Measurements from ENCODE around the gene CNTN5. TPM values are rescaled to one million over a fixed set of nuclear protein-coding genes. Genes with fewer than 3 reads are reported as not detected.
"Not testable (repeated sequence)": the region's sequence is repeated elsewhere in the genome, so short reads cannot be mapped to it uniquely, and the experiment has no call there.

CNTN5 gene
- total RNA-seq, 1 donor from 2014 or later = 17.7 TPM

GRCh38 chr11:99271527-99271926 is 250.8 kb downstream of the CNTN5 start:
- H3K4me1 Mint-ChIP-seq = peaks cover 6% of the 10 kb centered on the region
- TF ChIP-seq CTCF (IDR thresholded peaks at IDR 0.05; ENCODE audit: unreplicated experiment) = no peak
- H3K4me3 Mint-ChIP-seq = no peak overlapping the region
- DNase-seq (ENCODE audit: low spot score in 2 of 2, unreplicated experiment in 2 of 2) = no peak
- no peak overlapping the region for H3K27ac Mint-ChIP-seq
- H3K27me3 Mint-ChIP-seq (ENCODE audit: low read depth) = no peaks in the 10 kb centered on the region
- no peaks in the 10 kb centered on the region for H3K9me3 Mint-ChIP-seq
- H3K36me3 Mint-ChIP-seq = no peaks in the 10 kb centered on the region

- Mint-ChIP-seq H3K27ac (no peak overlapping the region), H3K4me3 (no peak overlapping the region), H3K27me3 (ENCODE audit: low read depth) (no peaks in the 10 kb centered on the region), H3K36me3 (no peaks in the 10 kb centered on the region), H3K4me1 (peaks cover 8% of the 10 kb centered on the region), H3K9me3 (no peaks in the 10 kb centered on the region)
- TF ChIP-seq CTCF (IDR thresholded peaks at IDR 0.05; ENCODE audit: unreplicated experiment) = no peak
- no peak for DNase-seq (ENCODE audit: low spot score in 2 of 2, unreplicated experiment in 2 of 2)
Observed at GRCh38 chr11:99275521-99275920, 254.8 kb downstream of the CNTN5 start.

GRCh38 chr11:99277281-99277680 is 256.5 kb downstream of the CNTN5 start:
- Mint-ChIP-seq H3K9me3 (no peaks in the 10 kb centered on the region), H3K36me3 (no peaks in the 10 kb centered on the region), H3K4me3 (no peak overlapping the region), H3K4me1 (peaks cover 8% of the 10 kb centered on the region), H3K27ac (no peak overlapping the region), H3K27me3 (ENCODE audit: low read depth) (no peaks in the 10 kb centered on the region)
- TF ChIP-seq CTCF (IDR thresholded peaks at IDR 0.05; ENCODE audit: unreplicated experiment) = no peak
- DNase-seq (ENCODE audit: low spot score in 2 of 2, unreplicated experiment in 2 of 2) = no peak

GRCh38 chr11:99279266-99279665 is 258.5 kb downstream of the CNTN5 start:
- no peak for TF ChIP-seq CTCF (IDR thresholded peaks at IDR 0.05; ENCODE audit: unreplicated experiment)
- no peaks in the 10 kb centered on the region for H3K9me3 Mint-ChIP-seq
- DNase-seq (ENCODE audit: low spot score in 2 of 2, unreplicated experiment in 2 of 2) = no peak
- no peak overlapping the region for H3K27ac Mint-ChIP-seq
- H3K27me3 Mint-ChIP-seq (ENCODE audit: low read depth) = no peaks in the 10 kb centered on the region
- H3K36me3 Mint-ChIP-seq = no peaks in the 10 kb centered on the region
- H3K4me3 Mint-ChIP-seq = no peak overlapping the region
- H3K4me1 Mint-ChIP-seq = peaks cover 15% of the 10 kb centered on the region

- Mint-ChIP-seq H3K36me3 (no peaks in the 10 kb centered on the region), H3K27me3 (ENCODE audit: low read depth) (no peaks in the 10 kb centered on the region), H3K4me1 (peaks cover 15% of the 10 kb centered on the region), H3K4me3 (no peak overlapping the region), H3K27ac (no peak overlapping the region), H3K9me3 (no peaks in the 10 kb centered on the region)
- DNase-seq (ENCODE audit: low spot score in 2 of 2, unreplicated experiment in 2 of 2) = no peak
- TF ChIP-seq CTCF (IDR thresholded peaks at IDR 0.05; ENCODE audit: unreplicated experiment) = no peak
Observed at GRCh38 chr11:99281331-99281730, 260.6 kb downstream of the CNTN5 start.

- H3K4me1 Mint-ChIP-seq; H3K27ac Mint-ChIP-seq; H3K4me3 Mint-ChIP-seq; H3K27me3 Mint-ChIP-seq (ENCODE audit: low read depth); DNase-seq (ENCODE audit: low spot score in 2 of 2, unreplicated experiment in 2 of 2): not testable (repeated sequence)
- Mint-ChIP-seq H3K9me3 (peaks cover 61% of the 10 kb centered on the region), H3K36me3 (peaks cover 15% of the 10 kb centered on the region)
Observed at GRCh38 chr11:99297925-99298324, 277.2 kb downstream of the CNTN5 start.
